HG02678 (cell line): ENCODE measurements around the gene ZNF384.

Source experiments
- ATAC-seq: cut with Tn5 transposase; IDR thresholded peaks from one replicate; pipeline ENCODE4 v1.9.1; 2021; ENCODE audit warnings: mild to moderate bottlenecking, moderate library complexity; ENCODE audit not compliant: unreplicated experiment

The ZNF384 gene

DNA sequence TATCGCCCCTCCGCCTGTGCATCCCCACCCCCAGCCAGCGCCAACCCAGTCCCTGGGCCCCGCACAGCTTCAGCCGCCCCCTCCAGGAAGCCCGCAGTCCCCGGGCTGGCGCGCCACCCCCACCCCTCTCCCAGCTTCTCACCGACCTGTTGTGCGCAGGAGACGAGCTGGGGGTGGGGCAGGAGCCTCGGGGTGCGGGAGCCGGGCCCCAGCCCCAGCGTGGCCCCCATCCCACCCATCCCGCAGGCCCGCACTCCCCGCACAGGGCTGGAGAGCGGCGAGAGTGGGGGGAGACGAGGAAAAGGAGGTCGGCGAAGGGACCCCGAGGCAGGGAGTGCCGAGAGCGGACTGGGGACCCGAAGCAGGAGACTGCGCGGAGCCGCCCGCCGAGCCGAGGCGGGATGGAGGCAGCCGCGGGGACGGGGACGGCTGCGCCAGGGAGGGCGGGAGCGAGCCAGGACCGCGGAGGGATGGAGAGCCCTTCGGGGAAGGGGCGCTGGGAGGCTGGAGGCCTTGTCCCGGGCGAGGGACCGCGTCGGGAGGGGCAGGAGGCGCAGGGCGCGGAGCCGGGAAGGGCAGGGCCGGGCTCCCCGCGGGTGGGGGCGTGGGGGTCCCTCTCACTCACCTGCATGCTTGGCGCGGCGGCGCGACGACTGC is 10.9 kb upstream of the ZNF384 start:
- ATAC-seq = no peak

- ATAC-seq = no peak
Measured at GRCh38 chr12:6699259-6699988, 10.2 kb upstream of the ZNF384 start.

- no peak for ATAC-seq
Measured at GRCh38 chr12:6698352-6699046, 9.3 kb upstream of the ZNF384 start.

GRCh38 chr12:6697584-6698351 is 8.6 kb upstream of the ZNF384 start:
- ATAC-seq = no peak

GRCh38 chr12:6696690-6697583 is 7.8 kb upstream of the ZNF384 start:
- no peak for ATAC-seq

DNA sequence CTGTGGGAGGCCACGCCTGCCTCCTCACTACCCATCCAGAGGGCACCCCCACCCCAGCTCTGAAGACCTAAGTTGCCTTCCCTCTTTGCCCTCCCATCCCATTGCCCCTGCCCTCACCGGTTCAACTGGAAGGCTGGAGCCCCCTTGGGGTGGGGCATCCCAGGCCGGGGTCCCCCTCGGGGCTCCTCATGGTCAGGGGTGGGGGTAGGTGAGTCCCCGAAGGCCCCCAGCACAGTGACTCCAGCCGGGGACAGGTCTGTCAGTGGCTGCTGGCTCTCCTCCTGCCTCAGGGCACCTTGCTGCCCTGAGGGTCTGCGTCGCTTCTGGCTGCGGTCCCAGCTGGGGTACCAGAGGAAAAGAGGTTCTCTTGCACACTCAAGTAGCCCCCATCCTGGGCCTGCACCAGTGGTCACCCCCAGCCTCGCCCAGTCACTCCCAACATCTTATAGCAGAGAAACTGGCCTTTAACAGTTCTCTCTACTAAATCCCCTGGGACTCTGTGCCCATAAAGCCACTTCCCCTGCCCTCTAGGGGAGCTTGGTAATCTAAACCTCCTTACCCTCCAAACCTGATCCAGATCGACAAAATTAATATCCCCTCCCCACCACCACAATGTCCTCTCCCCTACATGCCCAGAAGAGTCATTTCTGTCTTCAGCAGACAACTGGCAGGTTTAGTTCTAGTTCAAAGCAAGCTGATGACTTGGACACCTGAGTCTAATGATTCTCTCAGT is 6.3 kb upstream of the ZNF384 start:
- no peak for ATAC-seq

- ATAC-seq = no peak
Measured at GRCh38 chr12:6694701-6695100, 5.5 kb upstream of the ZNF384 start.

- ATAC-seq = no peak
Measured at GRCh38 chr12:6693832-6694355, 4.7 kb upstream of the ZNF384 start.

DNA sequence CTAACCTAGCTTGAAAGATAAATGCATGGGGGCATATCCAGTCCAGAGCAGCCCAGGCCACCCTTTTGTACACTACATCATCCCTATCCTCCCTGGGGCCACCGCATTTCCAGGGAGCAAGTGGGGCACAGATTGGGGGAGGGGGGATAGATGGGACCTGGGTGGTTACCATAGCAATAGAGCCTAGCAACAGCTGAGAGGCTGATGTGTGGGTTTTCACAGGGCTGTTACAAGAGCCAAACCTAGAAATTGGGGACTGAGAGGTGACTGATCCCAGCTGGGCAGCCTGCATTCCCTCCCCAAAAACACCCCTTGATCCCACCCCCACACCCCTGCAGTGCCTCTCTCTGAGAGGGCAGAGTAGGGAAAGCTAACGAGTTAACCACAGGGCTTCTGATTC is 3.7 kb upstream of the ZNF384 start:
- no peak for ATAC-seq

- no peak for ATAC-seq
Measured at GRCh38 chr12:6691473-6691872, 2.3 kb upstream of the ZNF384 start.

DNA sequence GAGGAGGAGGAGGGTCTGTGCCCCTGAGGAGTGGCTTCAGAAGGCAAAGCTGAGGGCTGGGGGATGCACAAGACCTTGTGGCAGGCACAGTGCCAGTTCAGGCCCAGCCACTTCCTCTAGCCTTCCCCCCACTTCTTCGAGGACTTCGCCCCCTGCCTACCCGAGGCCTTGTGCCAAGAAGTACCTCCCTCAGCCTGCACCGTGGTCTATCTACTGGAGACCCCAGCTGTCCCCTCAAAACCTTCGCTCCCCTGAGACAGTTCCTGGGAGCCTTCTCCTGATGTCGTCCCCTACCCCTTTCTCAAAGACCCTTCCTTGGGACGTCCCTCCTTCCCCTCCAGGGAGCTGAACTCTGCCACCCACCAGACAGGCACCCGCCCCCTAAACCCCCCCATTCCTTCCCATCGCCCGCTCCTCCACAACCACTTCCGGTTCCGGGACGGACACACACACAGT is 604 bp downstream of the ZNF384 start:
- no peak for ATAC-seq

DNA sequence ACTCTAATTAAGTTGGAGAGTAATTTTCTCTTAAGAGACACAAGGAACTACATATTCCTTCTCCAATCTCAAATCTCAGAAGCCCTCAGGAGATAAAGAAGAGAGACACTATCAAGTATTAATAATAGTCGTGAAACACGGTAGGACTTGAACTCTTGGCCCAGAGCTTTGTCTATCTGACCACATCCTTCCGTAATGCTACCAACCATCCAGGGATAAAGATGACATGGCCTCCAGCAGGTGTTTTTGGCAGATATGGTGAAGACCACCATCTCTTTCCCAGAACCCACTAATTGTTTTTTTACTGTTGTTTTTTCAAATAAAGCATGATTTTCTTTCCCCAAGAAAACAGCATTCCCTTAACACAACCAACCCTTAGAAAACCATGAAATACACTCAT is 3.4 kb downstream of the ZNF384 start:
- no peak for ATAC-seq

GRCh38 chr12:6684609-6685008 is 4.6 kb downstream of the ZNF384 start:
- no peak for ATAC-seq

DNA sequence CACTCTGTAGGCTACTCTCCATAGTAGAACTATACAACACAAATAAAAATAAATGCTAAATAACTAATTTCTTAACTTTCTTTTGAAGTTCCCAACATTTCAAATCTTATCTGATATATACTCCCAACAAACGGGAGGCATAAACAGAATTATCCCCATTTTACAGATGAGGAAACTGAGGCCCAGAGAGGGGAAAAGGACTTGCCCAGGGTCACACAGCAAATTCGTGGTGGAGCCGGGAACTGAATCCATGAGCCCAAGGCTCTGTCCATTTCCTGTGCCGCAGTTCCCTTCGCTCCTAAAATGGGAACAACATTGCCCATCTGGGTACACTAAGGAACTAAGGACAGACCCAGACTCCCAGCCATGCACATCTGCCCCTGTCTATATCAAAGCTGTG is 12.2 kb downstream of the ZNF384 start:
- no peak for ATAC-seq

DNA sequence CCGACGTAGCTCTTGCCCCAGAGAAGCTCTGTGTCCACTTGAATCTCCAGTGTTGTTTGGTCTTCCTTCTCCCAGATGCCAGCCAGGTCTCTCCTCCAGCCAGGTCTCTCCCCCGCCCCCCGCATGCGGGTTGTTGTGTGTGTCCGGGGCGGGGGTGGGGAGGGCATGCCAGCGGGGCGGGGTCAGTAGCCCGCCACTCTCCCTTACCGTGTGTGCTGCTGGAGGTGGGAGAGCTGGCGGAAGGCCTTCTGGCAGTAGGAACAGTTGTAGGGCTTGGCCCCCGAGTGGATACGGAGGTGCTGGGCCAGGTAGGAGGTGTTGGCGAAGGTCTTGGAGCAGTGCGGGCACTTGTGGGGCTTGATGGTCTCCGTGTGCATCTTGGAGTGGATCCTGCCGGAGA is 17.0 kb downstream of the ZNF384 start:
- no peak for ATAC-seq

- no peak for ATAC-seq
Measured at GRCh38 chr12:6667559-6668210, 21.5 kb downstream of the ZNF384 start.

DNA sequence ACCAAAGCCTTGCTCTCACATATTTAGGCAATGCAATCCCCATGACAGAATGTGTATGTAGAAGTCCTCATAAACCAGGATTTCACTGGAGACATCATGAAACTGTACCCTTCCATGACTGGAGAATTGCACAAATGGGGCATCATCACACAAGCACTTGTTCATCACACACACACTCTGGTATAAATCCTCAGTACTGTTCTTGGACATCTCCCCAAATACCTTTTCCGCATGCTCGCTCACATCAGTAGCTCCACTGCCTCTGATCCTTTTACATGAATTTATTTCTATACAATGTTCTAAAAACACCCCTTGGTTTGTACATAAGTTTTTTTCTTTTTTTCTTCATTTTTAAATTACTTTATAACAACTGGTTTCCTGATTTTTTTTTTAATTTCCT is 23.0 kb downstream of the ZNF384 start:
- ATAC-seq = no peak

DNA sequence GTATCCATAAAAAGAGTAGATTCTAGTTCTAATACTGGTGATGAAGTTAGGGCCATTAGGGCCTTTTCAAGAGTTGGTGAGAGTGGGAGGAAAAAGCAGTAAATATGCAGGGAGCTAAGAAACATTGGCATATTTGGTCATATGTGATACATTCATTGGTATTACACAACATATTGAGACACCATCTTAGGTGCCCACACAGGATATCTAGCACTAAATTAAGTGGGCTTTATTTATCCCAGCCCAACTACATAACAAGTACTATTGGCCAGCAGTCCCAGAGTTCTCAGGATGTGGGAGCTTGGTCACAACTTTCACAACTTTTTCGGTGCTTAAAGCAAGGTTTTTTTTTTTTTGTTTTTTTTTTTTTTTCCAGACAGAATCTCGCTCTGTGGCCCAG is 24.3 kb downstream of the ZNF384 start:
- ATAC-seq = no peak
